HG02885 (cell line): Measurements from ENCODE around the gene FAM180A.
"Not testable (repeated sequence)": the region's sequence is repeated elsewhere in the genome, so short reads cannot be mapped to it uniquely, and the experiment has no call there.

Experiments used
- ATAC-seq: cut with Tn5 transposase; IDR thresholded peaks from one replicate; pipeline ENCODE4 v1.9.1; 2021; ENCODE audit warnings: mild to moderate bottlenecking; ENCODE audit not compliant: unreplicated experiment, poor library complexity

FAM180A gene

GRCh38 chr7:135743907-135744731, 4.5 kb downstream of the FAM180A start:
- no peak for ATAC-seq

- ATAC-seq: no peak
Observed at GRCh38 chr7:135742371-135742770, 6.2 kb downstream of the FAM180A start.

- no peak for ATAC-seq
Observed at GRCh38 chr7:135741905-135742304, 6.7 kb downstream of the FAM180A start.

- no peak for ATAC-seq
Observed at GRCh38 chr7:135740889-135741288, 7.7 kb downstream of the FAM180A start.

- ATAC-seq: not testable (repeated sequence)
Observed at GRCh38 chr7:135737306-135737647, 11.3 kb downstream of the FAM180A start.

GRCh38 chr7:135736586-135737305, 11.9 kb downstream of the FAM180A start:
- ATAC-seq: no peak

- no peak for ATAC-seq
Observed at GRCh38 chr7:135734343-135734689, 14.3 kb downstream of the FAM180A start.

- no peak for ATAC-seq
Observed at GRCh38 chr7:135733603-135734342, 14.8 kb downstream of the FAM180A start.

GRCh38 chr7:135731131-135731530, 17.5 kb downstream of the FAM180A start:
- ATAC-seq: no peak

GRCh38 chr7:135729230-135729629, 19.4 kb downstream of the FAM180A start:
- no peak for ATAC-seq

GRCh38 chr7:135728136-135728669, 20.4 kb downstream of the FAM180A start, which contains the start of gene SLC13A4:
Gene SLC13A4, minus strand, starts transcription at chr7:135728186. Its CDS starts 690 bp downstream, at chr7:135727496.
- ATAC-seq: no peak

- no peak for ATAC-seq
Observed at GRCh38 chr7:135726911-135727673, 21.5 kb downstream of the FAM180A start.

- no peak for ATAC-seq
Observed at GRCh38 chr7:135726276-135726788, 22.3 kb downstream of the FAM180A start.

- no peak for ATAC-seq
Observed at GRCh38 chr7:135723411-135723810, 25.2 kb downstream of the FAM180A start.

- ATAC-seq: no peak
Observed at GRCh38 chr7:135721198-135721820, 27.3 kb downstream of the FAM180A start.

- no peak for ATAC-seq
Observed at GRCh38 chr7:135719688-135720087, 28.9 kb downstream of the FAM180A start.

- ATAC-seq: no peak
Observed at GRCh38 chr7:135718794-135719437, 29.7 kb downstream of the FAM180A start.

- no peak for ATAC-seq
Observed at GRCh38 chr7:135718219-135718618, 30.4 kb downstream of the FAM180A start.

- no peak for ATAC-seq
Observed at GRCh38 chr7:135717693-135718092, 30.9 kb downstream of the FAM180A start.
